Adipose tissue (tissue), 3 donors: ENCODE results near the gene ELSPBP1. TPM values are rescaled to one million over a fixed set of nuclear protein-coding genes. Genes with fewer than 3 reads are reported as not detected.
"Not testable (repeated sequence)": the region's sequence is repeated elsewhere in the genome, so short reads cannot be mapped to it uniquely, and the experiment has no call there.

Source experiments
- H3K27ac ChIP-seq: one replicate; pipeline ENCODE4 v1.5.1; 2013; ENCODE audit warnings: low read depth, low read length
- WGBS, 3 donors: extraction: QIAGEN DNeasy Blood & Tissue Kit; methylation state at CpG; one replicate each; pipeline ENCODE4 v1.1.7; 2013; 5-methylcytosine and 5-hydroxymethylcytosine counted together
- polyA plus RNA-seq, 3 donors: library from polyadenylated mRNA; stranded (reverse); fragments of 200-250 nt; gene quantifications; one replicate each; pipeline ENCODE4 v1.2.3, GENCODE V29; 2013
- donor health status: healthy with polysubstance abuse.
- donor health status: Bipolar disorder and iron deficiency.
- donor health status: healthy.

The ELSPBP1 gene
- polyA plus RNA-seq, 3 donors, result not detected

DNA sequence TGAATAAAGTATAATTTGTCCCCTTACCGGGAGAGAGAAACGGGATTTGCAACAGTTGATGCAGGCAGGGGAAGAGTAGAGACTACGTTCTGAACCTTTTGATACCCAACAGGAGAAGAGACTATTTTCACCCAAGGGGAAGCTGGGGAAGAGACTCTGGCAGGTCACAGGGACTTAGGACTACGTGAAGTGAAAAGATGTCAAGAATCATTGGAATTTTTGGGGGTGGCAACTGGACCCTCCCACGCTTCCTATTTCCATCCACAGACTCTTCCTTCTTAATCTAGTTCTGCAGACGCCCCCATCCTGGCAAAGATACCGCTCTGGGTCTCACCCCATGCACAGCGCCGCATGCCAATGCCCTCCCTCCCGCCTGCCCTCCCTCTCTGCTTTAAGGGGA is 35.6 kb downstream of the ELSPBP1 start:
- 55 to 70% (median 66%) methylated on average over 10 of the region's 10 CpGs for WGBS, 3 donors

DNA sequence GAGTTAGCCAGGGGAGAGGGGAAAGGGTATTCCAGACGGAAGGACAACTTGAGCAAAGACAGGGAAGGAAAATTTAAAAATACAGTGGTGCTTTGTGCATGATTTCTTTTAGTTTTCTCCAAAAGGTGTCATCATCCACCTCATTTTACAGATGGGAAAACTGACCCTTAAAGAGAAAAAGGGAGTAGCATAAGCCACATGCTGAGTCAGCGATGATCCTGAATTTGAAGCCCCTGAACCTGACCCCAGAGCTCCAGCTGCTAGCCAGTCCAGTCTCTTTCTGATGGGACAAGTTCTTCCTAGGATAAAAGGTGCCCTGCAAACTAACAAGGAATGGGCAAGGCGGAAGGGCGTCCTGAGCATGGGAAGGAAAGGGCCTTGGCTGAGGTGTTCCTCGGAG is 39.2 kb downstream of the ELSPBP1 start:
- 61 to 80% (median 68%) methylated on average over 5 of the region's 5 CpGs for WGBS, 3 donors
- H3K27ac ChIP-seq, result no peak overlapping the region

More for the DNA sequence above, 35.6 kb downstream of the ELSPBP1 start:
- H3K27ac ChIP-seq, result no peak overlapping the region

DNA sequence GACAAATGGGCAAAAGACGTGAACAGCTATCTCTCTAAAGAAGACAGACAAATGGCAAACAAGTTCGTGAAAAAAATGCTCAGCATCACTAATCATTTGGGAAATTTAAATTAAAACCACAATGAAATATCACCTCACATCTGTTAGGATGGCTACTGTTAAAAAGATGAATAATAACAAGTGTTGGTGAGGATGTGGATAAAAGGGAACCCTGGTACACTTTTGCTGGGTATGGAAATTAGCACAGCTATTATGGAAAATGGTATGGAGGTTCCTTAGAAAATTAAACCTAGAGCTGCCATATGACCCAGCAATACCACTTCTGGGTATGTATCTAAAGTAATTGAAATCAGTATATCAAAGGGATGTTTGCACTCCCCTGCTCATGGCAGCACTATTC is 42.3 kb downstream of the ELSPBP1 start:
- H3K27ac ChIP-seq, result no peak overlapping the region
- 79 to 95% (median 85%) methylated on average over 2 of the region's 2 CpGs for WGBS, 3 donors

DNA sequence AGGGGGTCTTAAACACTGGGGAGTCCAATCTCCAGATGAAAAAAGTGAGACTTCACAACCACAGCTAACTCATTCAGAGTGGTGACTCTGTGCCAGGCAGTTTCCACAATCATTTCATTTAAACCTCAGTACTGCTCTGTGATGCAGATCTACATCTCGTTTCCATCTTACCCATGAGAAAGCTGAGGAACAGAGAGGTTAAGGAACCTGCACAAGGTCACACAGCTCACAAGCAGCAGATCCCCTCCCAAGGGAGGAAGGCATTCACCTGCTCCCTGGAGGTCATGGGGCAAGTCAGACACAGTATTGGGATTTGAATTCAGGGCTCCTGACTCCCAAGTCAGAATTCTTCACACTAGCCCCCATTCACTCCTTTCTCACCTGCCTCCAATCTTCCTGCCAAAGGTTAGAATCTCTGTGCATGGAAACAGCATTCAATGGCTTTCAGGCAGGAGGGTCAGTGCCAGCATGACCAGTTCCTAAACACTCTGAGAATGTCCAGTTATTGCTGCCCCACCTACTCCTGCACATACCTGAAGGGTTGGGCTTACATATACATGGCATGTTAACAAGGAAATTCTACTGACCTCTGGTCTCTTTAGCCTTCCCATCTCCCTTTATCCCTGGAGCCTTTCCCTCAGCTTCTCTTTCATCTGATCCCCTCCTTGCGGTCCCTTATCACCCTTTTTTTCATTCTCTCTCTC is 47.6 kb downstream of the ELSPBP1 start:
- WGBS, 3 donors, result 38 to 57% (median 50%) methylated on average over 2 of the region's 2 CpGs

DNA sequence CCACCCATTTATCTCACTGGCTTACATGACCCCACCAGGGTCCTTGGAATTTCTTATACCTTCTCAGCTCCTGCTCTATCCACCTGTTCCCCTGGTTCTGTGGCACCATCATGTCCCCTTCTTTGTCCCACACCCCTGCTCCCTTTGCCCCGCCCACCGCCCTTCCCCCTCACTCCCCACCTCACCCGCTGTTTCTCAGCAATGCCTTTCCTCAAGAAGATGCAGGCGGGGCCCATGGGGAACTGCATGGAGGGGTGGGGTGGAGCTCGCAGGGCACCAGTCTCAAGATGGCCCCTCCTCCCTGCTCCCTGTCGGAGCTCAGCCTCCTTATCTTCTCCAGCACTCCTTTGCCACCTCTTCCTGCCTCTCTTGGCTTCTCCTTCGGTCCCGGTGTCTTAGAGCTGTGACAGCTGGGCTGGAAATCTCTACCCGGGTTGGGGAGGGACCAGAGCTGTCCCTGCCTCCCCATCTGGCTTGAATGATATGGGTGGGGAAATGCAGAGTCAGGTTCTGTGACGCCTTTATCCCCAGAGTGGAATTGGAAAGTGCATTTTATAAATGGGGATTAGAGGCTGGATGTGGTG is 49.3 kb downstream of the ELSPBP1 start, which contains the start of gene CABP5:
CABP5 (minus strand) TSS at position 405 of the 584 bp plus-strand sequence; CDS start at position 248, 157 bp downstream.
- 78 to 82% (median 79%) methylated on average over 10 of the region's 10 CpGs for WGBS, 3 donors
- H3K27ac ChIP-seq, result no peak within 1 kb of the TSS

More for the DNA sequence above, 47.6 kb downstream of the ELSPBP1 start:
- no peak overlapping the region for H3K27ac ChIP-seq

DNA sequence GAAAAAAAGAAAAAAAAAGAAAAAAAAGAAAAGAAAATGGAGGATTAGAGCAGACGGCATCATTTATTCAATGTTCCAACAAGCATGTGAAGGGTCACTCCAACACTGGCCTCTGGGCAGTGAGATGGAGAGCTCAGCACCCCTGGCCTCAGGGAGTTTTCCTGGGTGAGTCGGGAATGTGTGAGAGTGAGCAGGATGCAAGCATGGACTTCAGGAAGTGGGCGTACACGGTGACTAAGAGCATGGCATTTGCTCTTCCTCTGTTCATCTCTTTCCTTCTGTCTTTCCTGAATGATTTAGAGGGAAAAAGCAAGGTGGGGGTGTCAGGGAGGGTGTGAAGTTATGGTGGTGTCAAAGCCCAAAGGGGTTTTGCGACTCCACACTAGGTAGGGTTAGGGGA is 50.1 kb downstream of the ELSPBP1 start:
- WGBS, 3 donors, result 79 to 90% (median 81%) methylated on average over 5 of the region's 5 CpGs
- no peak overlapping the region for H3K27ac ChIP-seq

DNA sequence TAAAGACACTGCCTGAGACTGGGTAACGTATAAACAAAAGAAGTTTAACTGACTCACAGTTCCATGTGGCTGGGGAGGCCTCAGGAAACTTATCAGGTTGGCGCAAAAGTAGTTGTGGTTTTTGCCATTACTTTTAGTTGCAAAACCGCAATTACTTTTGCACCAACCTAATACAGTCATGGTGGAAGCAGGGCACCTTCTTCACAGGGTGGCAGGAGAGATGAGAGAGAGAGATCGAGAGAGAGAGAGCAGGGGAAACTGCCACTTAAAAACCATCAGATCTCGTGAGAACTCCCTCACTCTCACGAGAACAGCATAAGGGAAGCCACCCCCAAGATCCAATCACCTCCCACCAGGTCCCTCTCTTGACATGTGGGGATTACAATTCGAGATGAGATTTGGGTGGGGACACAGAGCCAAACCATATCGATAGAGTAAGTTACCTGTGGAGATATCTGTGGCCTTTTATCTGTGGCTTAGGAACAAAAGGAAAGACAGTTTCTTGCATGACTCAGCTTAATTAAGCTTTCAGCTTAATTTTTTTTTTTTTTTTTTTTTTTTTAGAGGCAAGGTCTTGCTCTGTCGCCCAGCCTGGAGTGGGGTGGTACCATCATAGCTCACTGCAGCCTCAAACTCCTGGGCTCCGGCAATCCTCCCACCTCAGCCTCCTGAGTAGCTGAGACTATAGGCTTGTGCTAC is 57.1 kb downstream of the ELSPBP1 start:
- 78 to 88% (median 82%) methylated on average over 10 of the region's 10 CpGs for WGBS, 3 donors
- no peak overlapping the region for H3K27ac ChIP-seq

DNA sequence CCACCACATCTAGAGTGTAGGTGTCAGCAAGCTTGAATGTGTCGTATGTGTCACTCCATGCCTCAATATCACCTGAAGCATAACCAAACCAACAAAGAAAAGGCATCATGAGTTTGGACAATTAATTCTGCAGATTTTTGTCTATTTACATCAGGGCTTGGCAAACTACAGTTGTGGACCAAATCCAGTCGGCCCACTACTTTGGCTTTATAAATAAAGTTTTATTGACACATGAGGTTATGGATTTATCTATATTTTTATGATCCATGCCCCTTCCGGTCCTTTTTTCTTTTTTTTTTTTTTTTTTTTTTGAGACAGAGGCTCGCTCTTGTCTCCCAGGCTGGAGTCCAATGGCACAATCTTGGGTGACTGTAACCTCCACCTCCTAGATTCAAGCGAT is 58.6 kb downstream of the ELSPBP1 start:
- H3K27ac ChIP-seq, result no peak overlapping the region
- 63 to 94% (median 90%) methylated on average over 5 of the region's 5 CpGs for WGBS, 3 donors

DNA sequence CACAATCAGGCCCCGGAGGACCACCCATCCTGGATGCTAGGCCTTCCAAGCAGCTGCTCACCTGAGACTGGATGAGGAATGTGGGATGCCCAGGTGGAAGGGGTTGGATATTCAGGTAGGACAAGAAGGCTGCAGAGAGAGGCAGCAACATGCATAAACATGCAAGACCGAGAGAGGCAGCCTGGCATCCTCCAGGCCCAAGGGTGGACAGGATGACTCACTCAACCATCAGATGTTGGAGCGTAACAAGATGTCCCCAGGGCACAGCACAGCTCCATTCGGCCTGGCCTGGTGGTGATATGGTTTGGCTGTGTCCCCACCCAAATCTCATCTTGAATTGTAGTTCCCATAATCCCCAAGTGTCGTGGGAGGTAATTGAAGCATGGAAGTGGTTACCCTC is 59.4 kb downstream of the ELSPBP1 start:
- 75 to 87% (median 86%) methylated on average over 5 of the region's 5 CpGs for WGBS, 3 donors
- H3K27ac ChIP-seq, result no peak overlapping the region

DNA sequence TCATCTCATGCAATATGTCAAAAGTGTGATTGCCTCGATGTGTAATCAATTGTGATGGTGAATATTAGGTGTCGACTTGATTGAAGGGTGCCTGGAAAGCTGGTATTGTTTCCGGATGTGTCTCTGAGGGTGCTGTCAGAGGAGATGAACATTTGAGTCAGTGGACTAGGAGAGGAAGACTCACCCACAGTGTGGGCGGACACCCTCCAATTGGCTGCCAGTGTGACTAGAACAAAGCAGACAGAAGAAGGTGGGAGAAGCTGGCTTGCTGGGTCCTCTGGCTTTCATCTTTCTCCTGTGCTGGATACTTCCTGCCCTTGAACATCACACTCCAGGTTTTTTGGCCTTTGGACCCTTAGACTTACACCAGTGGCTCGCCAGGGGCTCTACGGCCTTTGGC is 64.9 kb downstream of the ELSPBP1 start:
- H3K27ac ChIP-seq, result no peak overlapping the region
- WGBS, 3 donors, result 83 to 95% (median 89%) methylated on average over 6 of the region's 6 CpGs

DNA sequence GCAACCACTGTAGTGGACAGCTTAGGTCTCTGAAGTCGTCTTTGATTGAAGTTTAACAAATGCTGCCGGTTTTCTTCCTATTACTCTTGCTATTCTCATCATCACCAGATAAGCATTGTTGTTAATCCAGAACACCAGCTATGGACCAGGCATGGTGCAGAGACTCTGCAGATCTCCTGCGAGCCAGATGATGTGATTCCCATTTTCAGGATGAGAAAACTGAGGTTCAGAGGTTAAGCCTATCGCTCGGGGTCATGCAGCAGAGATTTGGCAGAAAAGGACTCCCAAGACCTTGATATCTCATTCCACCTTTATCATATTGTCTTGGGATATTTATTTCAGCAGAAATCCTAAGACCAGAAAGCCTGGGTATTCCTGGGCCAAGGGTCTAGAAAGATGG is 65.9 kb downstream of the ELSPBP1 start:
- H3K27ac ChIP-seq, result no peak overlapping the region
- WGBS, 3 donors, result 78 to 89% (median 88%) methylated on average over 5 of the region's 5 CpGs

DNA sequence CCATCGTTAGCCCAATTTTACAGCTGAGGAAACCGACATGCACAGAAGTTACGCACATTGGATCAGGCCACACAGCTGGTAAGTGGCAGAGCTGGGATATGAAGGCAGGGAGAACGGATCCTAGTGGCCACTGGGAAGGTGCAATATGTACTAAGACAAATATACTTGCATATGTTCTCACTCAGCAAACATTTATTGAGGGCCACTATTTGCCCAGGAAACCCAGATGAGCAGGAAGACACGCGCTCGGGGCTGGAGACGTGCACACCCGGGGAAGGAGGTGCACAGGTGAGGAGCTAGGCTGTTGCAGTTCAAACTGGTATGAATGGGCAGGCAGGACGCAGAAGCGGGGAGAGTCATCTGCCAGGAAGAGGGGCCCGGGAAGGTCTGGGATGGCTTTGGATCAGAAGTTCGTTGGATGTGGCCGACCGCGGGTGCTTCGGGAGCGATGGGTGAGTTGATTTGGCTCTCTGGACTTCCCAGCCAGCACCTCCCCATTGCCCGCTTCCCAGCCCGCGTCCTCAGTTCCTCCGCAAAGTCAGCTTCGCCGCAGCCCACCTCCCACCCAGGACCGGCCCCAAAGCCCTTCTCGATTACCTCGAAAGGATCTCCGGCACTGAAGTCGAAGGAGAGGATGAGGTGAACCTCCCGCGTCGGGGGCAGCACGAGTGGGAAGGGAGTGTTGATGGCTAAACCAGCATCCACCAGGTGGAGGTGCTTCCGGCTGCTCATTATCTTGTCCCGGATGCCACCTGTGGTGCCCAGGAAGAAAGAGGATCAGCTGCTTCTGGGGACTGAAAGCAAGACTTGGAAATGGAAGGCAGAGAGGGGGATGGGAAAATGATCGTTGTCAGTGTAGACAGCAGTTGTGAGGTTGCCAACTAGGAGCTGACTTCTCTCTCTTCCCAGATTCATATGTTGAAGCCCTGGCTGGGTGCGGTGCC is 67.2 kb downstream of the ELSPBP1 start:
- WGBS, 3 donors, result 43 to 58% (median 58%) methylated on average over 37 of the region's 37 CpGs
- no peak overlapping the region for H3K27ac ChIP-seq

DNA sequence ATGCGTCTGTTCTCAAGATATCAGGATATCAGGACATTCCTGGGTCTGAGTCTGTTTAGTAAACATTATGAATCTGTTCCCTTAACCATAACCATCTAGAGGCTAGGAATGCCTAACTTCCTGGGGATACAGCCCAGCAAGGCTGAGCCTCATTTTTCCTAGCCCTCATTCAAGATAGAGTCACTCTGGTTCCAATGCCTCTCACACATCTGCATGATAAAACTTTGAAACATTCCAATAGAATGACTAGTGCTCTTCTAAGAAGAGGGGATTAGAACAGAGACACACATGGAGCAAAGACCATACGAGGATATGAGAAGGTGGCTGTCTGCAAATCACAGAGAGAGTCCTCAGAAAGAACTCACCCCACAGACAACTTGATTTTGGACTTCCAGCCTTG is 70.1 kb downstream of the ELSPBP1 start:
- H3K27ac ChIP-seq, result no peak overlapping the region
- WGBS, 3 donors, result 68 to 87% (median 83%) methylated on average over 2 of the region's 2 CpGs

DNA sequence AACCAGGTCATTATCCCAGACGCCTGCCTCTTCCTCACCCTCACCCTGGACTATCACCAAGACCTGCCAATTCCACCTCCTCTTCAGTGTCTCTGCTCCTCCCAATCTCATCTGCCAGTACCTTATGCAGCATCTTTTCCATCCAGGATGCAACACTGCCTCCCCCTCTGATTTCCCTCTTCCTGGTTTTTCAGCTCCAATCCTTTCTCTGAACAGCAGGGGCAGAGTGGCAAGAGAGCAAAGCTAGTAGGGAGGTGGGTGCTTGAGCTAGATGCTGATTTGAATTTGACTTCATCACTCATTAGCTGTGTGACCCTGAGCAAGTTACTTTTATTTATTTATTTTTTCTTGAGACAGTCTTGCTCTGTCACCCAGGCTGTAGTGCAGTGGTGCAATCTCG is 75.0 kb downstream of the ELSPBP1 start:
- no peak overlapping the region for H3K27ac ChIP-seq
- WGBS, 3 donors, result 81 to 87% (median 83%) methylated on average over 2 of the region's 2 CpGs

DNA sequence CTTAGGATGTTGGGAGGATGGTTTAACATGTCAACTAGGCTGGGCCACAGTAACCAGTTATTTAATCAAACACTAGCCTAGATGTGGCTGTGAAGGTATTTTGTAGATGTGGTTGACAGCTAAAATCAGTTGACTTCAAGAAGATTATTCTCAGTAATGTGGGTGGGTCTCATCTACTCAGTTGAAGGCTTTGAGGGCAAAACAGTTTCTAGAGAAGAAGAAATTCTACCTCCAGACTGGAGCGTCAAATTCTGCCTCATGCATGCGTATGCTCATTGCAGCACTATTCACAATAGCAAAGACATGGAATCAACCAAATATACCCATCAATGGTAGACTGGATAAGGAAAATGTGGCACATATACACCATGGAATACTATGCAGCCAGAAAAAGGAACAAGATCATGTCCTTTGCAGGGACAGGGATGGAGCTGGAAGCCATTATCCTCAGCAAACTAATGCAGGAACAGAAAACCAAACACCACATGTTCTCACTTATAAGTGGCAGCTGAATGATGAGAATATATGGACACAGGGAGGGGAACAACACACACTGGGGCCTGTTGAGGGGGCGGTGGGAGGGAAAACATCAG is 75.8 kb downstream of the ELSPBP1 start:
- not testable (repeated sequence) for H3K27ac ChIP-seq
- 87 to 97% (median 96%) methylated on average over 3 of the region's 3 CpGs for WGBS, 3 donors
